ENCODE results near the gene TTLL5.
A peak's percentile ranks its signal among the peaks of the same experiment; 100 is the strongest.

Gene TTLL5

DNA sequence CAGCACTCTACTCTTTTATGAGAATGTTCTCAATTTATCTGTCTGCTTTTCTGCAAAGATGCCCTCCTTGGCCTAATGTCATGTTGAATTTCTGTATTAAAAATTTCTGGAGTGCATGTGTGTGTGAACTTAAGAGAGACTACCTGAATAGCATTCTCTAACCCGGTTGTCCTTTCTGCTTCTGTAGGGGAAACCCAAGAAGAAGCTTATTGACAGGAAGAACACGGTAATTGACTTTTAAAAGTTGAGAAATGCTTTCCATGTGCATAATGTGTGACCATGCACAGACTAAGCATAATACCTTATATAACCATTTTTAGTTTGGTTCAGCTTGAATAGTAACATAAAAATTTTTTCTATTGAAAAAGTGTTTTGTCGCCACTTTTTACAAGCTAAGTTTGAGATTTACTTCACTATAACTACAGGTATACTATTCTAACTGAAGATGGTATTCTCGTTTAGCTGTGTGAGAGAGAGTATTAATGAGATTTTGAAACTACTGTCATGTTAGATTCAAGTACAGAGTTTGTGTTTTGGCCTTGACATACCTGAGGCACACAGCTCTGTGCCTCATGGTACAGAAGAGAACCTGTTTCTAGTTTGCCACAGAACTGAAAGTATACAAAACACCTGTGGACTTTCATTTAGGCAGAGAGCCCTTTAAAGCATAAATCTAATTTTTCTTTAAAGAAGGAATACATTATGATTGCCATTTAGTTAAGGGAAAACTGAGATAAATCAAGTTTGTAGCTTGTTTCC, 96.8 kb downstream of the TTLL5 start:
- no peak overlapping the region for H2AK5ac ChIP-seq (ENCODE audit: low read length, severe bottlenecking)
- H2AFZ ChIP-seq (ENCODE audit: low read depth, low read length): no peak overlapping the region
- no peak overlapping the region for H2BK120ac ChIP-seq (ENCODE audit: low read depth, low read length)

DNA sequence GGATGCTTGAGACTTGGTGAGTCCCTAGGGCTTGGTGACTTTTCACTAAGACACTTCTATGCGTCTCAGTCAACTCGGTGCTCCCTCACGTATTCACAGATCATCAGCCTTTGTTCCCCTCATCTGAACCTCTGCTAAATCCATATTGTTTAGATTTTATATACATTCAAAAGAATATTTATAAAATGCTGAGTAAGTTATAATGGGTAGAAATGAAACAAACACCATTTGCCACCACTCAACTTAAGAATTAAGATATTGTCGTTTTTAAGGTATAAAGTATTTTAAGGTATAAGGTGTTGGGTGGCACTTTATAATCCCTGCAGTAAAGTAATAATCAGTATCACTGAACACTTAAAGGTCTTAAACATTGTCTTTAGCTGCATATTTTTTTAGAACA, 103.0 kb downstream of the TTLL5 start:
- Histone ChIP-seq H2AK5ac (ENCODE audit: low read length, severe bottlenecking) (no peak overlapping the region), H3K23ac (ENCODE audit: low read length in 2 of 2) (no peak overlapping the region), H3K18ac (ENCODE audit: low read depth in 1 of 2, low read length in 2 of 2) (no peak overlapping the region), H3K4me3 (ENCODE audit: insufficient read depth in 1 of 2, low read depth in 1 of 2, low read length in 2 of 2) (no peak overlapping the region), H3K14ac (ENCODE audit: low read length in 2 of 2) (no peak overlapping the region), H4K8ac (ENCODE audit: low read length) (no peak overlapping the region), H3K36me3 (ENCODE audit: control insufficient read depth in 1 of 2, insufficient read depth in 2 of 2, low read depth in 1 of 2, low read length in 2 of 2) (peaks cover 0 to 38% of the 10 kb centered on the region in 2 experiments), H3K27ac (ENCODE audit: low read length, poor library complexity, severe bottlenecking) (no peak overlapping the region), H3K4ac (ENCODE audit: low read depth in 1 of 2, low read length in 2 of 2) (no peak overlapping the region), H3K4me1 (ENCODE audit: control insufficient read depth, insufficient read depth, low read depth, low read length) (no peaks in the 10 kb centered on the region), H3K27me3 (ENCODE audit: control insufficient read depth in 1 of 2, insufficient read depth in 1 of 2, low read length in 2 of 2) (no peaks in the 10 kb centered on the region), H4K91ac (ENCODE audit: low read length) (no peak overlapping the region), H2BK15ac (ENCODE audit: low read depth, poor library complexity, severe bottlenecking) (no peak overlapping the region), H2AFZ (ENCODE audit: low read depth, low read length) (no peak overlapping the region), H3K9me3 (ENCODE audit: control insufficient read depth, low read length) (no peaks in the 10 kb centered on the region), H3K9ac (ENCODE audit: low read length) (no peak overlapping the region), H2BK12ac (ENCODE audit: low read length in 2 of 2) (no peak overlapping the region), H3K4me2 (ENCODE audit: low read length, poor library complexity, severe bottlenecking) (no peak overlapping the region), H2BK5ac (ENCODE audit: low read depth, low read length, poor library complexity, severe bottlenecking) (no peak overlapping the region), H2BK120ac (ENCODE audit: low read depth, low read length) (no peak overlapping the region), H3K79me1 (replicated peaks; ENCODE audit: low read length, poor library complexity, severe bottlenecking) (peaks cover 1% of the 10 kb centered on the region)
- no peak for DNase-seq
- WGBS: no CpG with 5 or more reads among the region's 4 CpGs

More for the DNA sequence above, 96.8 kb downstream of the TTLL5 start:
- H3K4me3 ChIP-seq (ENCODE audit: insufficient read depth in 1 of 2, low read depth in 1 of 2, low read length in 2 of 2): no peak overlapping the region
- H3K4ac ChIP-seq (ENCODE audit: low read depth in 1 of 2, low read length in 2 of 2): no peak overlapping the region
- no peak for DNase-seq
- no peak overlapping the region for H4K91ac ChIP-seq (ENCODE audit: low read length)
- no peak overlapping the region for H3K9ac ChIP-seq (ENCODE audit: low read length)
- H3K18ac ChIP-seq (ENCODE audit: low read depth in 1 of 2, low read length in 2 of 2): no peak overlapping the region
- no peaks in the 10 kb centered on the region for H3K4me1 ChIP-seq (ENCODE audit: control insufficient read depth, insufficient read depth, low read depth, low read length)
- no peak overlapping the region for H3K14ac ChIP-seq (ENCODE audit: low read length in 2 of 2)
- WGBS: 96% methylated on average over 2 of the region's 4 CpGs
- peaks cover 3 to 44% of the 10 kb centered on the region in 2 experiments for H3K36me3 ChIP-seq (ENCODE audit: control insufficient read depth in 1 of 2, insufficient read depth in 2 of 2, low read depth in 1 of 2, low read length in 2 of 2)
- H3K9me3 ChIP-seq (ENCODE audit: control insufficient read depth, low read length): no peaks in the 10 kb centered on the region
- no peak overlapping the region for H3K27ac ChIP-seq (ENCODE audit: low read length, poor library complexity, severe bottlenecking)
- no peak overlapping the region for H2BK5ac ChIP-seq (ENCODE audit: low read depth, low read length, poor library complexity, severe bottlenecking)
- no peak overlapping the region for H2BK12ac ChIP-seq (ENCODE audit: low read length in 2 of 2)
- no peak overlapping the region for H3K23ac ChIP-seq (ENCODE audit: low read length in 2 of 2)
- H3K4me2 ChIP-seq (ENCODE audit: low read length, poor library complexity, severe bottlenecking): no peak overlapping the region
- H2BK15ac ChIP-seq (ENCODE audit: low read depth, poor library complexity, severe bottlenecking): no peak overlapping the region
- H4K8ac ChIP-seq (ENCODE audit: low read length): no peak overlapping the region
- no peaks in the 10 kb centered on the region for H3K27me3 ChIP-seq (ENCODE audit: control insufficient read depth in 1 of 2, insufficient read depth in 1 of 2, low read length in 2 of 2)
- no peaks in the 10 kb centered on the region for H3K79me1 ChIP-seq (replicated peaks; ENCODE audit: low read length, poor library complexity, severe bottlenecking)

- no peak for DNase-seq
- Histone ChIP-seq H3K14ac (ENCODE audit: low read length in 2 of 2) (no peak overlapping the region), H4K91ac (ENCODE audit: low read length) (no peak overlapping the region), H2AK5ac (ENCODE audit: low read length, severe bottlenecking) (no peak overlapping the region), H2BK12ac (ENCODE audit: low read length in 2 of 2) (no peak overlapping the region), H2BK120ac (ENCODE audit: low read depth, low read length) (no peak overlapping the region), H2AFZ (ENCODE audit: low read depth, low read length) (no peak overlapping the region), H3K9me3 (ENCODE audit: control insufficient read depth, low read length) (no peaks in the 10 kb centered on the region), H3K4me3 (ENCODE audit: insufficient read depth in 1 of 2, low read depth in 1 of 2, low read length in 2 of 2) (no peak overlapping the region), H3K4ac (ENCODE audit: low read depth in 1 of 2, low read length in 2 of 2) (no peak overlapping the region), H3K18ac (ENCODE audit: low read depth in 1 of 2, low read length in 2 of 2) (no peak overlapping the region), H3K36me3 (ENCODE audit: control insufficient read depth in 1 of 2, insufficient read depth in 2 of 2, low read depth in 1 of 2, low read length in 2 of 2) (peaks cover 0 to 35% of the 10 kb centered on the region in 2 experiments), H3K9ac (ENCODE audit: low read length) (no peak overlapping the region), H3K4me2 (ENCODE audit: low read length, poor library complexity, severe bottlenecking) (no peak overlapping the region), H3K27me3 (ENCODE audit: control insufficient read depth in 1 of 2, insufficient read depth in 1 of 2, low read length in 2 of 2) (no peaks in the 10 kb centered on the region), H4K8ac (ENCODE audit: low read length) (no peak overlapping the region), H3K23ac (ENCODE audit: low read length in 2 of 2) (no peak overlapping the region), H3K27ac (ENCODE audit: low read length, poor library complexity, severe bottlenecking) (no peak overlapping the region), H3K79me1 (replicated peaks; ENCODE audit: low read length, poor library complexity, severe bottlenecking) (peaks cover 5% of the 10 kb centered on the region), H3K4me1 (ENCODE audit: control insufficient read depth, insufficient read depth, low read depth, low read length) (no peaks in the 10 kb centered on the region), H2BK5ac (ENCODE audit: low read depth, low read length, poor library complexity, severe bottlenecking) (no peak overlapping the region), H2BK15ac (ENCODE audit: low read depth, poor library complexity, severe bottlenecking) (no peak overlapping the region)
- WGBS: 86% methylated on average over 7 of the region's 9 CpGs
Measured at GRCh38 chr14:75769047-75769685, 108.1 kb downstream of the TTLL5 start.

DNA sequence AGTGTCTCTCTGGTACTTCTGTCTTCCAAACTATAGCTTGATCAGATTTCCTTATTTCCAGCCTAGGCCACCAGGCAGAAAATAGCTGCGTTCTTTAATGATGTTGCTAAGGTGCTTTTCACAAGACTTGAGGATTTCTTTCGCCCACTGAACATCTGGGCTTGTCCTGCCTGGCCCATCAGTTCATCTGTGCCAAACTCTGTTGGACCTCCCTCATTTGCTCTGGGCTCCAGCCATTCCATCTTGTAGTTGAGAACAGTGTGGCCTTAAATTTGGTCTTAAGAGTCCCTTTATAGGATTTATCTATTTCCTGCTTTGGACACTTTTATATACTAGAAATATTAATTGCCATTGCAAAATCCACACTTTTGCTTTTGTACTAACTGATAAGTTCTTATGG, 109.6 kb downstream of the TTLL5 start:
- no peaks in the 10 kb centered on the region for H3K9me3 ChIP-seq (ENCODE audit: control insufficient read depth, low read length)
- no peak overlapping the region for H2AFZ ChIP-seq (ENCODE audit: low read depth, low read length)
- H3K79me1 ChIP-seq (replicated peaks; ENCODE audit: low read length, poor library complexity, severe bottlenecking): peaks cover 5% of the 10 kb centered on the region
- no peak overlapping the region for H2BK5ac ChIP-seq (ENCODE audit: low read depth, low read length, poor library complexity, severe bottlenecking)
- H3K36me3 ChIP-seq (ENCODE audit: control insufficient read depth in 1 of 2, insufficient read depth in 2 of 2, low read depth in 1 of 2, low read length in 2 of 2): peaks cover 7 to 38% of the 10 kb centered on the region in 2 experiments
- no peaks in the 10 kb centered on the region for H3K4me1 ChIP-seq (ENCODE audit: control insufficient read depth, insufficient read depth, low read depth, low read length)
- no peak for DNase-seq
- H3K4ac ChIP-seq (ENCODE audit: low read depth in 1 of 2, low read length in 2 of 2): no peak overlapping the region
- H3K27me3 ChIP-seq (ENCODE audit: control insufficient read depth in 1 of 2, insufficient read depth in 1 of 2, low read length in 2 of 2): no peaks in the 10 kb centered on the region
- no peak overlapping the region for H3K14ac ChIP-seq (ENCODE audit: low read length in 2 of 2)
- no peak overlapping the region for H4K91ac ChIP-seq (ENCODE audit: low read length)
- H4K8ac ChIP-seq (ENCODE audit: low read length): peak overlapping the region; percentile 71
- no peak overlapping the region for H2BK12ac ChIP-seq (ENCODE audit: low read length in 2 of 2)
- H3K27ac ChIP-seq (ENCODE audit: low read length, poor library complexity, severe bottlenecking): no peak overlapping the region
- H3K23ac ChIP-seq (ENCODE audit: low read length in 2 of 2): no peak overlapping the region
- no peak overlapping the region for H2BK120ac ChIP-seq (ENCODE audit: low read depth, low read length)
- no peak overlapping the region for H2BK15ac ChIP-seq (ENCODE audit: low read depth, poor library complexity, severe bottlenecking)
- H3K4me3 ChIP-seq (ENCODE audit: insufficient read depth in 1 of 2, low read depth in 1 of 2, low read length in 2 of 2): no peak overlapping the region
- H3K18ac ChIP-seq (ENCODE audit: low read depth in 1 of 2, low read length in 2 of 2): no peak overlapping the region
- H3K4me2 ChIP-seq (ENCODE audit: low read length, poor library complexity, severe bottlenecking): no peak overlapping the region
- H3K9ac ChIP-seq (ENCODE audit: low read length): no peak overlapping the region
- WGBS: 100% methylated on average over 2 of the region's 2 CpGs
- H2AK5ac ChIP-seq (ENCODE audit: low read length, severe bottlenecking): no peak overlapping the region
